OCI-LY1 (cell line): ENCODE data around the gene RAB40C.

Experiments used
- H2AFZ ChIP-seq: fragments of 200-600 bp; sonication (generic), shearing (Covaris generic); 2 replicates; pipeline ENCODE4 v1.6.0; 2014; ENCODE audit warnings: antibody characterized with exemption, mild to moderate bottlenecking, low read length
- H3F3A ChIP-seq: fragments of 200-600 bp; sonication (generic), shearing (Covaris generic); 2 replicates; pipeline ENCODE4 v1.6.0; 2014; ENCODE audit warnings: mild to moderate bottlenecking, antibody characterized with exemption, low read length, moderate library complexity; ENCODE audit not compliant: insufficient read depth
- H3K27ac ChIP-seq: fragments of 200-600 bp; sonication (generic); 2 replicates; pipeline ENCODE4 v1.5.1; 2014; ENCODE audit warnings: low read length, mixed run types, mild to moderate bottlenecking, low read depth; ENCODE audit not compliant: poor library complexity, severe bottlenecking
- H3K27me3 ChIP-seq: fragments of 200-600 bp; sonication (generic); 2 replicates; pipeline ENCODE4 v1.6.0; 2014; ENCODE audit warnings: antibody characterized with exemption, mild to moderate bottlenecking, low read length, moderate library complexity; ENCODE audit not compliant: insufficient read depth
- H3K36me3 ChIP-seq: fragments of 200-600 bp; sonication (generic); 2 replicates; pipeline ENCODE4 v1.6.1; 2014; ENCODE audit warnings: mild to moderate bottlenecking, antibody characterized with exemption, low read length, moderate library complexity, mixed read lengths; ENCODE audit not compliant: insufficient read depth
- H3K4me1 ChIP-seq: fragments of 200-600 bp; sonication (generic); 2 replicates; pipeline ENCODE4 v1.5.1; 2014; ENCODE audit warnings: mild to moderate bottlenecking, low read length, moderate library complexity; ENCODE audit not compliant: insufficient read depth, severe bottlenecking
- H3K4me2 ChIP-seq: fragments of 200-600 bp; sonication (generic), shearing (Covaris generic); 2 replicates; pipeline ENCODE4 v1.6.1; 2014; ENCODE audit warnings: low read length
- H3K4me3 ChIP-seq: fragments of 200-600 bp; sonication (generic); 2 replicates; pipeline ENCODE4 v1.5.1; 2014; ENCODE audit warnings: low read length, low read depth, mild to moderate bottlenecking, mixed read lengths; ENCODE audit not compliant: poor library complexity, severe bottlenecking
- H3K79me2 ChIP-seq: fragments of 200-600 bp; shearing (Covaris generic); 2 replicates; pipeline ENCODE4 v1.6.1; 2016; ENCODE audit warnings: mixed run types, low read length, mixed read lengths; ENCODE audit not compliant: insufficient read depth
- H3K9ac ChIP-seq: fragments of 200-600 bp; sonication (generic), shearing (Covaris generic); 2 replicates; pipeline ENCODE4 v1.6.1; 2014; ENCODE audit warnings: mild to moderate bottlenecking, low read length, mixed read lengths
- H3K9me2 ChIP-seq: fragments of 200-600 bp; sonication (generic), shearing (Covaris generic); 2 replicates; pipeline ENCODE4 v1.6.1; 2014; ENCODE audit warnings: low read depth, mild to moderate bottlenecking, low read length, mixed read lengths
- H3K9me3 ChIP-seq: fragments of 200-600 bp; shearing (Covaris generic); 2 replicates; pipeline ENCODE4 v1.6.1; 2014; ENCODE audit warnings: low read length, mixed read lengths
- H4K20me1 ChIP-seq: fragments of 200-600 bp; sonication (generic), shearing (Covaris generic); 2 replicates; pipeline ENCODE4 v1.6.0; 2016; ENCODE audit warnings: mild to moderate bottlenecking, low read length; ENCODE audit not compliant: insufficient read depth
- CTCF ChIP-seq: fragments of 200-600 bp; sonication (generic), shearing (Covaris generic); IDR thresholded peaks from 2 replicates; pipeline ENCODE4 v1.5.1; 2017; ENCODE audit warnings: mild to moderate bottlenecking, antibody characterized with exemption, low read length, moderate library complexity, mixed read lengths
- EZH2 ChIP-seq: fragments of 200-600 bp; sonication (generic), shearing (Covaris generic); IDR thresholded peaks from 2 replicates; pipeline ENCODE4 v1.8.0; 2017; ENCODE audit warnings: borderline replicate concordance, mixed run types, mild to moderate bottlenecking, antibody characterized with exemption, low read length, moderate library complexity, mixed read lengths

Gene RAB40C

DNA sequence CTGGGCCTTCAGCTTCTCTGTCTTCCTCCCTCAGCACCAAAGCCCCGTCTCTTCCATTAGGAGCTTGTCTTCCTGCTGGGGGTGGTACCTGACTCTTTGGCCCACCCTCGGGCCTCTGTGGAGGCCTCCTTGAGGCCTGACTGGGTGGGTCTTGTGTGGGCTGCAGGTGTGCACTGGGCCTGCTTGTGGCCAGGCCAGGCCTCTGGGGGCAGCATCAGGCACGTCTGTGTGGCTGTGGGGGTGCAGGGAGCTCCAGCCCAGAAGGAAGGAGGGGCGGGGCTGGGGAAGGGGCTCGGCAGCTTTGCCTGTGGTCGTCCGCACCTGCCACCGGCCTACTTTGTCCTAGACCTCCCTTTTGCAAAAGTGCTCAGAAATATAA, 13.1 kb upstream of the RAB40C start:
- H3K9me2 ChIP-seq, result no peaks in the 10 kb centered on the region
- H4K20me1 ChIP-seq, result no peaks in the 10 kb centered on the region
- no peaks in the 10 kb centered on the region for H3K9me3 ChIP-seq
- H3K27ac ChIP-seq, result no peak overlapping the region
- H3K36me3 ChIP-seq, result peaks cover 9% of the 10 kb centered on the region; the same call in 1 of the 2 replicates
- H3K27me3 ChIP-seq, result no peaks in the 10 kb centered on the region
- TF ChIP-seq CTCF, result no peak
- no peak for TF ChIP-seq EZH2
- peaks cover 5% of the 10 kb centered on the region for H3K4me1 ChIP-seq
- H3K4me2 ChIP-seq, result no peak overlapping the region
- no peaks in the 10 kb centered on the region for H3F3A ChIP-seq
- no peak overlapping the region for H3K9ac ChIP-seq
- no peaks in the 10 kb centered on the region for H3K79me2 ChIP-seq
- H3K4me3 ChIP-seq, result no peak overlapping the region
- no peak overlapping the region for H2AFZ ChIP-seq

DNA sequence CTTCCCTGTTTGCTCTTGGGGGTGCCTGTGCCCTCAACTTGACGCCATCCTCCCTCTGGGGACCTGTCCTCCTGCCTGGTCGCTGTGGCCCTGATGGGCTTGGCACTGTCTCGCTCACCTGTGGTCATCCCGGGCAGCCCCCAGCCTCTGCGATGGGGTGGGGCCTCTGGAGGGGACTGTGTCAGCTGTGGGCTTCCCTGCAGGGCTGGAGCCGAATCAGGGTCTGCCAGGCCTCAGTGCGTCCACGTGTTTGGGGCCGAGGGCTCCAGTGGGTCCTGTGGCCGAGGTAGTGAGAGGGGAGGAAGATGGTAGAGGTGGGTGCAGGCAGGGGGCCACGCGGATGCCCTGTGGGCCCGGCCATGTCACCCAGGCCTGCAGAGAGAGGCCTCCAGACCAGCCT, 12.1 kb upstream of the RAB40C start:
- Histone ChIP-seq H4K20me1 (no peaks in the 10 kb centered on the region), H2AFZ (no peak overlapping the region), H3K4me1 (peaks cover 5% of the 10 kb centered on the region), H3K9me2 (no peaks in the 10 kb centered on the region), H3K9ac (no peak overlapping the region), H3K4me2 (no peak overlapping the region), H3K36me3 (peaks cover 11% of the 10 kb centered on the region), H3K27me3 (no peaks in the 10 kb centered on the region), H3K27ac (no peak overlapping the region), H3F3A (no peaks in the 10 kb centered on the region), H3K9me3 (no peaks in the 10 kb centered on the region), H3K79me2 (no peaks in the 10 kb centered on the region), H3K4me3 (no peak overlapping the region)
- TF ChIP-seq CTCF, result no peak
- TF ChIP-seq EZH2, result no peak

DNA sequence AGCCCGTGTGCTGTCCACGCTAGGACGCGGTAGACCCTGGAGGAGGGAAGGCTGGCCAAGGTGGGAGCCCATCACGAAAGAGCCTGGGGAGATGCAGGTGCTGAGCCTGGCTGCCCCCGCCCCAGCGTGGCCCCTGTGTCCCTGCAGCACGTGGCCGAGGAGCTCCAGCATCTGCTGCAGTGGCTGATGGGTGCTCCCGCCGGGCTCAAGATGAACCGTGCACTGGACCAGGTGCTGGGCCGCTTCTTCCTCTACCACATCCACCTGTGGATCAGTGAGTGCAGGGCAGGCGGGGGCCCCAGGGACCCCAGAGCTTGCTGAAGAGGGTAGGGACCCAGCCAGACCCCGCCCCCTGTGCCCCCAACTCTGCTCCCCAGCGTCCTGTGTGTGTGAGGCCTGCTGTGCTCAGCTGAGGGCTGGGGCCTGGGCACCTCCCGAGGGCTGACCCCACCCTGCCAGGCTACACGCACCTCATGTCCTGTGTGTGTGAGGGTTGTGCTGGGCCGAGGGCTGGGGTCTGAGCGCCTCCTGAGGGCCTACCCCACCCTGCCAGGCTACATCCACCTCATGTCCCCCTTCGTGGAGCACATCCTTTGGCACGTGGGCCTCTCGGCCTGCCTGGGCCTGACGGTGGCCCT, 11.5 kb upstream of the RAB40C start:
- Histone ChIP-seq H3K9me3 (no peaks in the 10 kb centered on the region), H3K27ac (no peak overlapping the region), H3K27me3 (no peaks in the 10 kb centered on the region), H3F3A (no peaks in the 10 kb centered on the region), H3K4me1 (peaks cover 5% of the 10 kb centered on the region), H3K9ac (no peak overlapping the region; the same call in 1 of the 2 replicates), H3K79me2 (no peaks in the 10 kb centered on the region), H2AFZ (no peak overlapping the region), H3K4me2 (peak overlapping the region; percentile 48; the same call in 1 of the 2 replicates), H3K9me2 (no peaks in the 10 kb centered on the region), H4K20me1 (no peaks in the 10 kb centered on the region), H3K4me3 (no peak overlapping the region), H3K36me3 (peaks cover 13% of the 10 kb centered on the region)
- no peak for TF ChIP-seq CTCF
- TF ChIP-seq EZH2, result no peak
